ENCODE results near the gene NUP42.

- TF ChIP-seq POLR2AphosphoS2 (IDR thresholded peaks at IDR 0.05; ENCODE audit: low read depth, low read length) (no peak), SP1 (IDR thresholded peaks at IDR 0.05) (no peak), SP1 (CRISPR knock-in tag; IDR thresholded peaks at IDR 0.05) (no peak), ZNF790 (CRISPR knock-in tag; IDR thresholded peaks at IDR 0.05; ENCODE audit: borderline replicate concordance) (no peak)
Measured at GRCh38 chr7:23184709-23185359, 3.0 kb downstream of the NUP42 start.

Data from HepG2 (cell line).